ENCODE data around the gene CLEC11A. TPM values are rescaled to one million over a fixed set of nuclear protein-coding genes. Genes with fewer than 3 reads are reported as not detected.

The CLEC11A gene
- total and polyA plus RNA-seq, 9 of the 15 experiments (the other 6 are each of a cell fraction or from before 2014, with no cell fraction given) = 0.39 to 43.9 (median 3.4) TPM

DNA sequence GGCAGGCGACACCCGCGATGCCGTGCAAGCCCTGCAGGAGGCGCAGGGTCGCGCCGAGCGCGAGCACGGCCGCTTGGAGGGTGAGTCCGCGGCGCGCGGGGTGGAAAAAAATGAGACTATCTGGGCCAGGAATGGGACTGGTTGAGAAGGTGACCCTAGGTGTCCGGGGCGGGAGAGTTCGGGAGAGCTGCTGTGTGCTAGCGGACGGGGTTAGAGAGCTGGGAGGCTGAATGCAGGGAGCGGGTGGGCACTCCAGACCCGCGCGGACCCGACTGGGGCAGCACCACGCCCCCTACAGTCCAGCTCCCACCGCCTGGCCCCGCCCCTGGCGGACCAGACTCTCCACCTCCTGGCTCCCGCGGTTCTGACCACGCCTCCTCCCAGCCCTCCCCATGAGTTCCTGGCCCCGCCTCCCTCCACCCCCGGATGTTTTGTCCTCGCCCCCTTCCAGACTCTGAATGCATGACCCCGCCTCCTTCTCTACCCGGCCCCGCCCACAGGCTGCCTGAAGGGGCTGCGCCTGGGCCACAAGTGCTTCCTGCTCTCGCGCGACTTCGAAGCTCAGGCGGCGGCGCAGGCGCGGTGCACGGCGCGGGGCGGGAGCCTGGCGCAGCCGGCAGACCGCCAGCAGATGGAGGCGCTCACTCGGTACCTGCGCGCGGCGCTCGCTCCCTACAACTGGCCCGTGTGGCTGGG, 1.5 kb downstream of the CLEC11A start (continued):
- TF ChIP-seq NR4A1 (CRISPR knock-in tag; IDR thresholded peaks at IDR 0.05) (no peak), NR4A1 (tag; IDR thresholded peaks at IDR 0.05) (peak; percentile 49; the same call in 1 of the 2 replicates), SP1 (CRISPR knock-in tag; IDR thresholded peaks at IDR 0.05) (peak; percentile 96), TBP (optimal IDR thresholded peaks at IDR 0.05; ENCODE audit: low read depth, low read length) (peak; percentile 87), SRF (CRISPR knock-in tag; IDR thresholded peaks at IDR 0.05) (0 out of 4 replicates have a peak, but pooled peaks of 1 of the 2 experiments have one; percentile 54), ZFX (CRISPR knock-in tag; IDR thresholded peaks at IDR 0.05) (peak; percentile 8; the same call in 1 of the 2 replicates), BCOR (IDR thresholded peaks at IDR 0.05) (peak; percentile 82), ELF2 (CRISPR knock-in tag; IDR thresholded peaks at IDR 0.05) (no peak), SUPT5H (IDR thresholded peaks at IDR 0.05) (peak; percentile 70), NR1H2 (CRISPR knock-in tag; IDR thresholded peaks at IDR 0.05) (peak; percentile 80; the same call in 1 of the 2 replicates), YY1 (IDR thresholded peaks at IDR 0.05; ENCODE audit: borderline replicate concordance in 1 of 3, control insufficient read depth in 1 of 3, extremely low read depth in 1 of 3, insufficient read depth in 3 of 3, insufficient read length in 1 of 3, insufficient replicate concordance in 2 of 3, low read depth in 1 of 3, low read length in 2 of 3) (peak in 2 of 3 experiments; percentile 76 to 81)
- TF ChIP-seq, protein P1, sequence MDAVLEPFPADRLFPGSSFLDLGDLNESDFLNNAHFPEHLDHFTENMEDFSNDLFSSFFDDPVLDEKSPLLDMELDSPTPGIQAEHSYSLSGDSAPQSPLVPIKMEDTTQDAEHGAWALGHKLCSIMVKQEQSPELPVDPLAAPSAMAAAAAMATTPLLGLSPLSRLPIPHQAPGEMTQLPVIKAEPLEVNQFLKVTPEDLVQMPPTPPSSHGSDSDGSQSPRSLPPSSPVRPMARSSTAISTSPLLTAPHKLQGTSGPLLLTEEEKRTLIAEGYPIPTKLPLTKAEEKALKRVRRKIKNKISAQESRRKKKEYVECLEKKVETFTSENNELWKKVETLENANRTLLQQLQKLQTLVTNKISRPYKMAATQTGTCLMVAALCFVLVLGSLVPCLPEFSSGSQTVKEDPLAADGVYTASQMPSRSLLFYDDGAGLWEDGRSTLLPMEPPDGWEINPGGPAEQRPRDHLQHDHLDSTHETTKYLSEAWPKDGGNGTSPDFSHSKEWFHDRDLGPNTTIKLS (IDR thresholded peaks at IDR 0.05; ENCODE audit: borderline replicate concordance, low read depth) = peak; percentile 79; the same call in 1 of the 2 replicates
- TF ChIP-seq, protein P2, sequence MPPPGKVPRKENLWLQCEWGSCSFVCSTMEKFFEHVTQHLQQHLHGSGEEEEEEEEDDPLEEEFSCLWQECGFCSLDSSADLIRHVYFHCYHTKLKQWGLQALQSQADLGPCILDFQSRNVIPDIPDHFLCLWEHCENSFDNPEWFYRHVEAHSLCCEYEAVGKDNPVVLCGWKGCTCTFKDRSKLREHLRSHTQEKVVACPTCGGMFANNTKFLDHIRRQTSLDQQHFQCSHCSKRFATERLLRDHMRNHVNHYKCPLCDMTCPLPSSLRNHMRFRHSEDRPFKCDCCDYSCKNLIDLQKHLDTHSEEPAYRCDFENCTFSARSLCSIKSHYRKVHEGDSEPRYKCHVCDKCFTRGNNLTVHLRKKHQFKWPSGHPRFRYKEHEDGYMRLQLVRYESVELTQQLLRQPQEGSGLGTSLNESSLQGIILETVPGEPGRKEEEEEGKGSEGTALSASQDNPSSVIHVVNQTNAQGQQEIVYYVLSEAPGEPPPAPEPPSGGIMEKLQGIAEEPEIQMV (tag; conservative IDR thresholded peaks at IDR 0.05; ENCODE audit: low read depth) = peak; percentile 95
- TF ChIP-seq, protein P3, sequence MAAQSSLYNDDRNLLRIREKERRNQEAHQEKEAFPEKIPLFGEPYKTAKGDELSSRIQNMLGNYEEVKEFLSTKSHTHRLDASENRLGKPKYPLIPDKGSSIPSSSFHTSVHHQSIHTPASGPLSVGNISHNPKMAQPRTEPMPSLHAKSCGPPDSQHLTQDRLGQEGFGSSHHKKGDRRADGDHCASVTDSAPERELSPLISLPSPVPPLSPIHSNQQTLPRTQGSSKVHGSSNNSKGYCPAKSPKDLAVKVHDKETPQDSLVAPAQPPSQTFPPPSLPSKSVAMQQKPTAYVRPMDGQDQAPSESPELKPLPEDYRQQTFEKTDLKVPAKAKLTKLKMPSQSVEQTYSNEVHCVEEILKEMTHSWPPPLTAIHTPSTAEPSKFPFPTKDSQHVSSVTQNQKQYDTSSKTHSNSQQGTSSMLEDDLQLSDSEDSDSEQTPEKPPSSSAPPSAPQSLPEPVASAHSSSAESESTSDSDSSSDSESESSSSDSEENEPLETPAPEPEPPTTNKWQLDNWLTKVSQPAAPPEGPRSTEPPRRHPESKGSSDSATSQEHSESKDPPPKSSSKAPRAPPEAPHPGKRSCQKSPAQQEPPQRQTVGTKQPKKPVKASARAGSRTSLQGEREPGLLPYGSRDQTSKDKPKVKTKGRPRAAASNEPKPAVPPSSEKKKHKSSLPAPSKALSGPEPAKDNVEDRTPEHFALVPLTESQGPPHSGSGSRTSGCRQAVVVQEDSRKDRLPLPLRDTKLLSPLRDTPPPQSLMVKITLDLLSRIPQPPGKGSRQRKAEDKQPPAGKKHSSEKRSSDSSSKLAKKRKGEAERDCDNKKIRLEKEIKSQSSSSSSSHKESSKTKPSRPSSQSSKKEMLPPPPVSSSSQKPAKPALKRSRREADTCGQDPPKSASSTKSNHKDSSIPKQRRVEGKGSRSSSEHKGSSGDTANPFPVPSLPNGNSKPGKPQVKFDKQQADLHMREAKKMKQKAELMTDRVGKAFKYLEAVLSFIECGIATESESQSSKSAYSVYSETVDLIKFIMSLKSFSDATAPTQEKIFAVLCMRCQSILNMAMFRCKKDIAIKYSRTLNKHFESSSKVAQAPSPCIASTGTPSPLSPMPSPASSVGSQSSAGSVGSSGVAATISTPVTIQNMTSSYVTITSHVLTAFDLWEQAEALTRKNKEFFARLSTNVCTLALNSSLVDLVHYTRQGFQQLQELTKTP (IDR thresholded peaks at IDR 0.05; ENCODE audit: low read depth in 1 of 2, partially characterized antibody in 2 of 2) = no peak
- TF ChIP-seq, protein P4, sequence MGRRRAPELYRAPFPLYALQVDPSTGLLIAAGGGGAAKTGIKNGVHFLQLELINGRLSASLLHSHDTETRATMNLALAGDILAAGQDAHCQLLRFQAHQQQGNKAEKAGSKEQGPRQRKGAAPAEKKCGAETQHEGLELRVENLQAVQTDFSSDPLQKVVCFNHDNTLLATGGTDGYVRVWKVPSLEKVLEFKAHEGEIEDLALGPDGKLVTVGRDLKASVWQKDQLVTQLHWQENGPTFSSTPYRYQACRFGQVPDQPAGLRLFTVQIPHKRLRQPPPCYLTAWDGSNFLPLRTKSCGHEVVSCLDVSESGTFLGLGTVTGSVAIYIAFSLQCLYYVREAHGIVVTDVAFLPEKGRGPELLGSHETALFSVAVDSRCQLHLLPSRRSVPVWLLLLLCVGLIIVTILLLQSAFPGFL (CRISPR knock-in tag; IDR thresholded peaks at IDR 0.05) = peak; percentile 95; the same call in 1 of the 2 replicates
